H1 (cell line): ENCODE results near the gene ENAH. TPM values are rescaled to one million over a fixed set of nuclear protein-coding genes. Genes with fewer than 3 reads are reported as not detected.

Source experiments
- CTCF ChIA-PET: fragments of 300-600 bp; sonication (Branson Sonifier 250); formaldehyde crosslinking; loops from one replicate; lab custom pipeline; 2021; ENCODE audit not compliant: partially characterized antibody; lab: Charles Lee
- POLR2A ChIA-PET: fragments of 300-600 bp; sonication (Branson Sonifier 250); formaldehyde crosslinking; loops from one replicate; lab custom pipeline; 2021; ENCODE audit warnings: inconsistent platforms; ENCODE audit not compliant: partially characterized antibody; lab: Charles Lee
- DNase-seq, 2 experiments: peaks; one replicate each; pipeline versions ENCODE4 v3.0.0 to v3.0.0-alpha.2; 2010 to 2022; ENCODE audit warnings: low spot score in 2 of 2, low read depth in 1 of 2, mixed read lengths in 1 of 2
- FAIRE-seq: peaks from 2 replicates; lab custom pipeline; 2011; peaks lifted over from hg19 to GRCh38; lab: Jason Lieb, UNC
- H2AFZ ChIP-seq: 2 replicates; pipeline ENCODE4 v1.8.1; 2012; ENCODE audit warnings: low read length, inconsistent platforms
- H2AK5ac ChIP-seq: 2 replicates; pipeline ENCODE4 v1.6.1; 2013; ENCODE audit warnings: low read depth, low read length
- H2BK120ac ChIP-seq: replicated peaks from 2 replicates; pipeline ENCODE3; 2013; ENCODE audit warnings: low read depth, low read length, inconsistent platforms
- H2BK12ac ChIP-seq: 2 replicates; pipeline ENCODE4 v1.6.1; 2013; ENCODE audit warnings: low read depth, low read length
- H2BK15ac ChIP-seq: 2 replicates; pipeline ENCODE4 v1.6.1; 2013; ENCODE audit warnings: low read length
- H2BK20ac ChIP-seq: 2 replicates; pipeline ENCODE4 v1.6.1; 2013; ENCODE audit warnings: low read length
- H2BK5ac ChIP-seq: 2 replicates; pipeline ENCODE4 v1.6.1; 2013; ENCODE audit warnings: low read depth, low read length
- H3K14ac ChIP-seq: 2 replicates; pipeline ENCODE4 v1.6.1; 2013; ENCODE audit warnings: inconsistent platforms; ENCODE audit not compliant: insufficient read length
- H3K18ac ChIP-seq: 2 replicates; pipeline ENCODE4 v1.6.1; 2013; ENCODE audit warnings: low read length; ENCODE audit errors: extremely low read depth
- H3K23ac ChIP-seq: 2 replicates; pipeline ENCODE4 v1.6.1; 2013; ENCODE audit warnings: inconsistent platforms; ENCODE audit not compliant: insufficient read length
- H3K23me2 ChIP-seq: 2 replicates; pipeline ENCODE4 v1.6.1; 2013; ENCODE audit warnings: low read depth, low read length
- H3K27ac ChIP-seq: 2 replicates; pipeline ENCODE4 v1.6.1; 2011; ENCODE audit warnings: low read depth, low read length, inconsistent platforms
- H3K27me3 ChIP-seq, 4 experiments: replicated peaks in 1 of 4; 1 replicate in 1 of 4; 2 replicates in 3 of 4; pipeline versions ENCODE4 v1.6.1 to v1.8.1; 2011 to 2013; ENCODE audit warnings: low read length in 3 of 4, mild to moderate bottlenecking in 3 of 4, inconsistent platforms in 2 of 4, mixed read lengths in 2 of 4, moderate library complexity in 1 of 4; ENCODE audit not compliant: control insufficient read depth in 3 of 4, insufficient read depth in 3 of 4; ENCODE audit errors: extremely low read depth in 1 of 4
- H3K36me3 ChIP-seq, 4 experiments: 2 replicates each; pipeline versions ENCODE4 v1.6.1 to v1.8.1; 2011 to 2013; ENCODE audit warnings: mild to moderate bottlenecking in 4 of 4, low read length in 3 of 4, moderate library complexity in 2 of 4, control low read depth in 1 of 4, inconsistent platforms in 1 of 4; ENCODE audit not compliant: insufficient read depth in 4 of 4, control insufficient read depth in 2 of 4
- H3K4ac ChIP-seq: replicated peaks from 2 replicates; pipeline ENCODE3; 2013; ENCODE audit warnings: low read length, low read depth, mixed read lengths, inconsistent platforms; ENCODE audit not compliant: insufficient read length
- H3K4me1 ChIP-seq, 4 experiments: replicated peaks in 1 of 4; 1 replicate in 1 of 4; 2 replicates in 3 of 4; pipeline versions ENCODE4 v1.6.1 to v1.8.1; 2011 to 2013; ENCODE audit warnings: low read length in 3 of 4, inconsistent platforms in 2 of 4, mixed read lengths in 1 of 4; ENCODE audit not compliant: insufficient read depth in 4 of 4, control insufficient read depth in 3 of 4
- H3K4me2 ChIP-seq, 2 experiments: 2 replicates each; pipeline versions ENCODE4 v1.6.1 to v1.8.1; 2011 to 2013; ENCODE audit warnings: low read depth in 2 of 2, low read length in 2 of 2, control low read depth in 1 of 2, inconsistent platforms in 1 of 2, mild to moderate bottlenecking in 1 of 2; ENCODE audit not compliant: insufficient read depth in 1 of 2
- H3K4me3 ChIP-seq, 4 experiments: fragments of 200-600, 300-600 bp in 1 of 4; sonication (generic), shearing (Covaris generic), sonication (Bioruptor Twin) in 1 of 4; 2 replicates each; pipeline versions ENCODE4 v1.5.1 to v1.8.1; 2011 to 2016; ENCODE audit warnings: low read length in 4 of 4, low read depth in 3 of 4, control low read depth in 2 of 4, inconsistent platforms in 2 of 4, mild to moderate bottlenecking in 2 of 4, mixed read lengths in 1 of 4, moderate library complexity in 1 of 4; ENCODE audit not compliant: insufficient read depth in 2 of 4; ENCODE audit errors: extremely low read depth in 1 of 4
- H3K56ac ChIP-seq: replicated peaks from 2 replicates; pipeline ENCODE3; 2013; ENCODE audit warnings: low read depth, mild to moderate bottlenecking, mixed read lengths, low read length, inconsistent platforms; ENCODE audit not compliant: insufficient read length
- H3K79me1 ChIP-seq: 2 replicates; pipeline ENCODE4 v1.6.1; 2013; ENCODE audit warnings: low read depth, low read length, control low read depth
- H3K79me2 ChIP-seq, 2 experiments: 2 replicates each; pipeline versions ENCODE4 v1.6.1 to v1.8.1; 2012 to 2013; ENCODE audit warnings: low read length in 2 of 2, mild to moderate bottlenecking in 2 of 2, inconsistent platforms in 1 of 2; ENCODE audit not compliant: insufficient read depth in 2 of 2, control insufficient read depth in 1 of 2
- H3K9ac ChIP-seq, 4 experiments: replicated peaks in 1 of 4; 1 replicate in 1 of 4; 2 replicates in 3 of 4; pipeline versions ENCODE4 v1.6.1 to v1.8.1; 2011 to 2013; ENCODE audit warnings: low read depth in 3 of 4, low read length in 3 of 4, control low read depth in 2 of 4, mild to moderate bottlenecking in 2 of 4, moderate library complexity in 2 of 4, inconsistent platforms in 1 of 4; ENCODE audit errors: extremely low read depth in 1 of 4
- H3K9me3 ChIP-seq, 2 experiments: 2 replicates each; pipeline versions ENCODE4 v1.6.1 to v1.8.1; 2012 to 2013; ENCODE audit warnings: mild to moderate bottlenecking in 2 of 2, moderate library complexity in 2 of 2, control low read depth in 1 of 2, inconsistent platforms in 1 of 2, low read depth in 1 of 2, low read length in 1 of 2, mixed read lengths in 1 of 2; ENCODE audit not compliant: insufficient read depth in 2 of 2
- H4K20me1 ChIP-seq, 2 experiments: replicated peaks in 1 of 2; 2 replicates each; pipeline versions ENCODE3 to v1.8.1; 2011 to 2013; ENCODE audit warnings: inconsistent platforms in 2 of 2, low read length in 2 of 2, mild to moderate bottlenecking in 1 of 2; ENCODE audit not compliant: insufficient read depth in 2 of 2, control insufficient read depth in 1 of 2
- H4K5ac ChIP-seq: 2 replicates; pipeline ENCODE4 v1.6.1; 2013; ENCODE audit warnings: low read length, low read depth, mixed read lengths, inconsistent platforms; ENCODE audit not compliant: insufficient read length
- H4K8ac ChIP-seq: 2 replicates; pipeline ENCODE4 v1.8.0; 2013; ENCODE audit warnings: mild to moderate bottlenecking, moderate library complexity, low read length, inconsistent platforms; ENCODE audit not compliant: insufficient read depth; ENCODE audit errors: extremely low read depth
- H4K91ac ChIP-seq: replicated peaks from 2 replicates; pipeline ENCODE3; 2013; ENCODE audit warnings: low read length, mixed read lengths, inconsistent platforms; ENCODE audit not compliant: insufficient read length
- JUN ChIP-seq: IDR thresholded peaks from 2 replicates; pipeline ENCODE4 v1.6.1; 2011; ENCODE audit warnings: low read depth, mild to moderate bottlenecking, improper control_type of control experiment, low read length
- KDM4A ChIP-seq: IDR thresholded peaks from one replicate; pipeline ENCODE4 v1.7.1; 2012; ENCODE audit warnings: low read depth, mild to moderate bottlenecking, moderate library complexity, low read length, inconsistent platforms; ENCODE audit not compliant: severe bottlenecking
- TAF7 ChIP-seq: optimal IDR thresholded peaks from 2 replicates; pipeline ENCODE3; 2011; ENCODE audit warnings: low read depth, mild to moderate bottlenecking, inconsistent platforms, low read length, moderate library complexity, borderline replicate concordance
- WGBS, 2 experiments: shearing (Covaris generic) in 1 of 2; methylation state at CpG; one replicate each; pipeline versions ENCODE4 v1.1.6 to v1.1.7; 2013 to 2015; ENCODE audit warnings: low lambda C conversion rate in 2 of 2, mixed read lengths in 2 of 2, inconsistent platforms in 1 of 2, low coverage in 1 of 2, missing lambda C conversion rate in 1 of 2; ENCODE audit not compliant: insufficient replicate concordance in 2 of 2, insufficient coverage in 1 of 2, insufficient read length in 1 of 2; ENCODE audit errors: extremely low coverage in 1 of 2, missing lambda C conversion rate in 1 of 2; 5-methylcytosine and 5-hydroxymethylcytosine counted together
- polyA plus RNA-seq, 7 experiments: library from polyadenylated mRNA; depleted of rRNA in 3 of 7; stranded (reverse) in 5 of 7; unstranded in 2 of 7; fragments of >200 nt in 5 of 7; fragments of 200-250 nt in 2 of 7; gene quantifications; 1 replicate in 5 of 7; 2 replicates in 1 of 7; 4 replicates in 1 of 7; pipeline versions ENCODE4 v1.2.1 to v1.2.3, GENCODE V29; 2011 to 2013; ENCODE audit warnings: missing spikeins in 2 of 7, mixed read lengths in 2 of 7
- total RNA-seq: library from RNA; stranded (reverse); fragmentation: NEBNext Ultra II Directional; extraction: Animal tissue kit (Norgen Biotek cat#: 25700); gene quantifications from 2 replicates; pipeline ENCODE4 v1.2.1, GENCODE V29; 2021

The ENAH gene
- total and polyA plus RNA-seq, 2 of the 8 experiments (the other 6 are each of a cell fraction or from before 2014, with no cell fraction given): 39.1 to 335 TPM

DNA sequence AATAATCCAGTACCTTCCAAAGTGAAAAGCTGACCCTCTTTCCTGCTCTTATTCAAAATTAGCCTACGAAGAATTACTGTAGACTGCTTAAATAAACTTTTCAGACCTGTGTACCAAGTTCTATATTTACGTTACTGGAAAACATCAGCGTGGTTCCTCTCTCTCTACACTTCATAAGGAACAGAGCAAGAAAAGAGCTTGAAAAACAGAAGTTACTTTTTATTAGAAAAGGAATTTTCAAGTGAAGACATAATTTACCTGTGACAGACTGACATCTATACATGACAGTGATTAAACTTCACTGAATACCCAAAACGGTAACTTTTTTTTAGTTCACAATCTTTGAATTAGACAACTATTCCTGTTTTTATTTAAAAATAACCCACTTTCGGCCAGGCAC is 2.7 kb downstream of the ENAH start:
- no peak overlapping the region for H3K4ac ChIP-seq
- no peak for FAIRE-seq
- no peak overlapping the region for H3K14ac ChIP-seq
- H3K36me3 ChIP-seq: no peaks in the 10 kb centered on the region; a peak in 1 of 8 replicates
- DNase-seq: no peak
- H4K5ac ChIP-seq: no peak overlapping the region
- no peaks in the 10 kb centered on the region for H3K9me3 ChIP-seq
- no peak overlapping the region for H2BK5ac ChIP-seq
- no peak overlapping the region for H2BK120ac ChIP-seq
- no peak overlapping the region for H3K23ac ChIP-seq
- no peak overlapping the region for H4K8ac ChIP-seq
- no peak overlapping the region for H4K91ac ChIP-seq
- ChIA-PET CTCF (no interaction called here), POLR2A (interaction anchor here (1.1 to 2.3 kb wide), 6 partner anchors 12 to 135 kb away, joined by 3 to 7 read pairs (median 4); no protein-coding TSS in a partner anchor)
- peak overlapping the region; percentile 40 to 56 for H3K4me2 ChIP-seq
- no peak overlapping the region for H3K56ac ChIP-seq
- peaks cover 3 to 12% of the 10 kb centered on the region in 2 experiments for H4K20me1 ChIP-seq
- H2BK20ac ChIP-seq: no peak overlapping the region
- no peaks in the 10 kb centered on the region for H3K27me3 ChIP-seq
- no peak overlapping the region for H2AK5ac ChIP-seq
- H3K18ac ChIP-seq: no peak overlapping the region
- H3K27ac ChIP-seq: no peak overlapping the region
- peak overlapping the region in 2 of 4 experiments; percentile 22 to 100; a peak in 3 of 8 replicates for H3K4me3 ChIP-seq
- peaks cover 0 to 3% (median 0%) of the 10 kb centered on the region in 4 experiments; a peak in 2 of 7 replicates for H3K4me1 ChIP-seq
- peaks cover 59 to 73% of the 10 kb centered on the region in 2 experiments for H3K79me2 ChIP-seq
- H2BK12ac ChIP-seq: no peak overlapping the region
- WGBS, 2 experiments: 84% methylated on average over 5 of the region's 5 CpGs; no CpG with 5 or more reads in 1 of the 2 experiments
- H2AFZ ChIP-seq: no peak overlapping the region
- no peak overlapping the region for H3K9ac ChIP-seq
- no peaks in the 10 kb centered on the region; the same call in 1 of the 2 replicates for H3K23me2 ChIP-seq
- H3K79me1 ChIP-seq: no peaks in the 10 kb centered on the region
- H2BK15ac ChIP-seq: no peak overlapping the region
- TF ChIP-seq JUN (no peak), TAF7 (no peak), KDM4A (no peak)
